ENCODE data around the gene SLC16A11.

DNA sequence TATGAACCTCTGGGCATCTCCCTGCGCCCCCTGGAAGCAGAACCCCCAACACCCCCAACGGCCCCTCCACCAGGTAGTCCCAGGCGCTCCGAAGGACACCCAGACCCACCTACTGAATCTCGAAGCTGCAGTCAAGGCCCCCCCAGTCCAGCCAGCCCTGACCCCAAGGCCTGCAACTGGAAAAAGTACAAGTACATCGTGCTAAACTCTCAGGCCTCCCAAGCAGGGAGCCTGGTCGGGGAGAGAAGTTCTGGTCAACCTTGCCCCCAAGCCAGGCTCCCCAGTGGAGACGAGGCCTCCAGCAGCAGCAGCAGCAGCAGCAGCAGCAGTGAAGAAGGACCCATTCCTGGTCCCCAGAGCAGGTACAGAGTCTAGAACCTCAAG, 19.5 kb downstream of the SLC16A11 start:
- TF ChIP-seq, protein P1, sequence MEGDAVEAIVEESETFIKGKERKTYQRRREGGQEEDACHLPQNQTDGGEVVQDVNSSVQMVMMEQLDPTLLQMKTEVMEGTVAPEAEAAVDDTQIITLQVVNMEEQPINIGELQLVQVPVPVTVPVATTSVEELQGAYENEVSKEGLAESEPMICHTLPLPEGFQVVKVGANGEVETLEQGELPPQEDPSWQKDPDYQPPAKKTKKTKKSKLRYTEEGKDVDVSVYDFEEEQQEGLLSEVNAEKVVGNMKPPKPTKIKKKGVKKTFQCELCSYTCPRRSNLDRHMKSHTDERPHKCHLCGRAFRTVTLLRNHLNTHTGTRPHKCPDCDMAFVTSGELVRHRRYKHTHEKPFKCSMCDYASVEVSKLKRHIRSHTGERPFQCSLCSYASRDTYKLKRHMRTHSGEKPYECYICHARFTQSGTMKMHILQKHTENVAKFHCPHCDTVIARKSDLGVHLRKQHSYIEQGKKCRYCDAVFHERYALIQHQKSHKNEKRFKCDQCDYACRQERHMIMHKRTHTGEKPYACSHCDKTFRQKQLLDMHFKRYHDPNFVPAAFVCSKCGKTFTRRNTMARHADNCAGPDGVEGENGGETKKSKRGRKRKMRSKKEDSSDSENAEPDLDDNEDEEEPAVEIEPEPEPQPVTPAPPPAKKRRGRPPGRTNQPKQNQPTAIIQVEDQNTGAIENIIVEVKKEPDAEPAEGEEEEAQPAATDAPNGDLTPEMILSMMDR (IDR thresholded peaks at IDR 0.05), result no peak
- TF ChIP-seq EP300 (IDR thresholded peaks at IDR 0.05) (no peak), POLR2AphosphoS5 (IDR thresholded peaks at IDR 0.05) (no peak)

Measured in stomach (tissue), 4 donors.